HL-60/S4 (cell line): ENCODE data around the gene EIF3F.

Experiments used
- in situ Hi-C: fragments of 300-500 bp; cut with MboI; formaldehyde crosslinking; loops from 2 replicates; pipeline ENCODE4 v1.14.3; 2022; ENCODE audit warnings: low sequenced_read_pairs

Gene EIF3F

DNA sequence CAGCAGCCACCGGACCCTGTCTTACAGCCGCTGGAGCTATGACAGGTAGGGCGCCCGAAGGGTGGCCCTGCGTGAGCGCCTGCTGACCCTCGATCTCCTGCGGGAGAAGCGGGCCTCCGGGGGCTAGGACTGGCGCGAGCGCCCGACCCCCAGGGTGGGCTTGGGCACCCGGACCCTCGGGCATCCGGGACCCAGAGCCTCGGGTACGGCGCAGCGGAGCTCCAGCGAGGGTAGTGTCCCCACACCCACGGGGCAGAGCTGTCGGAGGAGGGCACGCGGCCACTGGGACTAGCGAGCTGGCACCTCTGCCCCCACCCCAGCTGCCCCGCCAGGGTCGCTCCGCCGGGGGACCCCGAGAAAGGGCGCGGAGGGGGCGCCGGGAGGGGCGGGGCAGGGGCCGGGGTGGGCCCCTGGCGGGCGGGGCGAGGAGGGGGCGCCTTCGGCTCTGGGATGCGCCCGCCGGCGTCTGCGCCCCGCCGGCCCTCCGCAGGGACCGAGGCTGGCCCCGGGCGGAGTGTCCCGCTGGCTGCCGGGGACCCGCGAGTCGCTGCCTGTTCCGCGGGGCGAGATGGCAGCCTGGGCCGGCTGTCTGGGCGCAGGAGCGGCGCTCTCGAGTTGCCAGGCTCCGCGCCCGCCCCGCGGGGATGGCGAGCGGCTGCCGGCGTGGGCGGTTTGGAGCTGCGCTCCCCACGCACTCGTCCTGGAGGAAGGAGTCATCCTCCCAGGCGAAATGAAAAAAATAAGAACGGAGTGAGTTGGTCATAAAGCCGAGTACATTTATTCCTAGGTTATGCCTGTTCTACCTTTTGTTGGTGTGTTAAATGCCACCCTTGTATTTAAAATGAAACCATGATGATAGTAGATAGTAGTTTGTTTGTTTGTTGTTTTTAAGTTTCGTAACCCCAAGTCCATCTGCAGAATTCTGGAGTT is 32.4 kb downstream of the EIF3F start:
- in situ Hi-C loops = no loop called here

DNA sequence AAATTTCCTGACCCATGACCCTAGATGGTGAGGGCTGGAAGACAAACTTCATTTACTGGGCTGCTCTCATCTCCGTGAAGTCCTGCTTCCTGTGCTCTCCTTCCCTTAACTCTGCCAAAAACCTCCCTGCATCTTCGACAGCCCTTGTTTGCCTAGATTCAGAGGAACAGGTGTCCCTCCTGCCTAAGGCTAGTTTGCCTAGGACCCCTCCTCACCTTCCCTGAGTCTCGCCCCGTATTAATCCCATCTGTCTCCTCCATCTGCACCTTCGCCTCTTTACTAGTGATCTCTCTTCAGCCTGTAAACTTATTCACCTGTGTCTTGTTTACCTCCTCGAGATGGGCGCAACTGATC is 33.1 kb downstream of the EIF3F start:
- in situ Hi-C loops = no loop called here

- in situ Hi-C loops = no loop called here
Observed at GRCh38 chr11:8021920-8022319, 34.8 kb downstream of the EIF3F start.

DNA sequence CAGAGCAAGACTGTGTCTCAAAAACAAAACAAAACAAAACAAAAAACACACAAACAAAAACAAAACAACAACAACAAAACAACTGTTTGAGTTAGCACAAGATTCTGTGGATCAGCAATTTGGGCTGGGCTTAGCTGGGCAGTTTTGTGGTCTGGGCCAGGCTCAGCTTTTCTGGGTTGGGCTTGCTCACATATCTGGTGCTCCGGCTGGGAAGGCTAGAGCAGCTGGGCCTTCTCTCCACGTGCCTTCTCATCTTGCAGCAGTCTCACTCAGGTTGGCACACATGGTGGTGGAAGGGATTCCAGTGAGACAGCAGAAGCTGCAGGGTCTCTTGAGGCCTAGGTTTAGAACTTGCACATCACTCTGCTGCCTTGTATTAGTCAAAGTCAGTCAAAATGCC is 35.7 kb downstream of the EIF3F start:
- in situ Hi-C loops = no loop called here

DNA sequence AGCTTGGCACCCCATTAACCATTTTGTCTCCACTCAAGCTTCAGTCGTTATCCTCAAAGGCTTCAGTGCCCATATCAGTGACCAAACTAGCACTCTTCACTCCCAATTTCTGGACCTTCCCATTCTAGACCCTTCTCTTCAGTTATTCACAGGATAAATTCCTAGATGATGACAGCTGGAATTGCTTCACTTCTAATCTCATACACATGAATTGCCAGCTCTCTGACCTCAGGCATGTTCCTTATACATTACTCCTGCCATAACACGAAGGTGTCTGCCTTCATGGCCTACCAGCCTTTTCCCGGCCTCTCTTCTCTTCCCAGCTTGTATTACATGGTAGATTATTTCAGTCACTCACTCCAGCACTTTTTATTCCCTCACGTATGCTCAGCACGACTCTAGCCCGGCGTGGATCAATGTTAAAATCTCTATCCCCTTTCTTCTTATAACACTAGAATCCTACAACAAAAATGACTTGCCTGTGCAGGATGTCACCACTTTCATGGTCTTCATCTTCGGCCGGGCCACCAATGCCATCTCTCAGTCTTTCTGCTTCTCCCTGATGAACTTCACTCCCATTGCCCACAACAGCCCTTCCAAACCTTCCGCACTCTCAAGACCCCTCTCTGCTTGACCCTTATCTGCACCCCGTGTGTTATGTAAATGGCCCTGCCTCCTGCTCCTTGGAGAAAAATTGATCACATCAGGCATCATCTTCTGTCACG is 36.9 kb downstream of the EIF3F start:
- in situ Hi-C loops = no loop called here

DNA sequence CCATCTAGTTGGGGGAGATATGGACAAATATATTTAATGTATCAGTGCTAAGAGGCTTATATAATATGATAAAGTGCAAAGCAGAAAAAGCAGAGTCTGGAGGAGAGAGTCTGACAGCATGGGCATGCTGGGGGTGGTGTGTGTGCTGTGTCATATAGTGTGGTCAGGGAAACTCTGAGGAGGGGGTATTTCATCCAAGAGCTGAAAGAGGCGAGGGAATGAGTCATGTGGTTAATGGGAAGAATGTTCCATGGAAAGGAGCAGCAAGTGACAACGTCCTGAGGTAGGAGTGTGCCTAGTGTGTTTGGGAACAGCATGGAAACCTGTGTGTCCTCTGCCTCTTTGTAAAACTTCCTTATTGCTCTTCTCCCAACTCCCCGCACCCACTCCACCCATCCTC is 38.0 kb downstream of the EIF3F start:
- in situ Hi-C loops = no loop called here

DNA sequence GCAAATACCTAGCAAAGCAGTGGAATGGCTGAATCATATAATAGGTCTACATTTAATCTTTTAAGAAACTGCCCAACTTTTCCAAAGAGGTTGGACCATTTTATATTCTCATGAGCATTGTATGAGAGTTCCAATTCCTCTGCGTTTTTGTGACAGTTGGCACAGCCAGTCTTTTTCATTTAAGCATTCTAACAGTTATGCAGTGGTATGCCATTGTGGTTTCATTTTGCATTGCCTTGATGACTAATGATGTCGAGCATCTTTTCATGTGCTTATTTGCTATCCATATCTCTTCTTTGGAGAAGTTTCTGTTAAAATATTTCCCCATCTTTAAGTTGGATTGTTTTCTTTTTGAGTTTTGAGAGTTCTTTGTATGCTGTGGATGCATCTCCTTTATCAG is 38.7 kb downstream of the EIF3F start:
- in situ Hi-C loops = no loop called here

DNA sequence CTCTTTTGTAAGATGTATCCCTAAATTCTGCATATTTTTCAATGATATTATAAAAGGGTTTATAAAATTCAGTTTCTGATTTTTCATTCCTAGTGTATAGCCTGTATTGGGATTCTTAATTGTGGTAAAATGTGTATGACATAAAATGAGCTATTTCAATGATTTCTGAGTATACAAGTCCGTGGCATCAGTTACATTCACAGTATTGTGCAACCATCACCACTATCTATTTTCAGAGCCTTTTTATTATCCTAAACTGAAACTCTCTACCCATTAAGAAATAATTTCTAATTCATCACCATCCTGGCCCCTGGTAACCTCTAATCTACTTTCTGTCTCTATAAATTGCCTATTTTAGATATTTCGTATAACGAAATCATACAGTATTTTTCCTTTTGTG is 39.8 kb downstream of the EIF3F start:
- in situ Hi-C loops = no loop called here

DNA sequence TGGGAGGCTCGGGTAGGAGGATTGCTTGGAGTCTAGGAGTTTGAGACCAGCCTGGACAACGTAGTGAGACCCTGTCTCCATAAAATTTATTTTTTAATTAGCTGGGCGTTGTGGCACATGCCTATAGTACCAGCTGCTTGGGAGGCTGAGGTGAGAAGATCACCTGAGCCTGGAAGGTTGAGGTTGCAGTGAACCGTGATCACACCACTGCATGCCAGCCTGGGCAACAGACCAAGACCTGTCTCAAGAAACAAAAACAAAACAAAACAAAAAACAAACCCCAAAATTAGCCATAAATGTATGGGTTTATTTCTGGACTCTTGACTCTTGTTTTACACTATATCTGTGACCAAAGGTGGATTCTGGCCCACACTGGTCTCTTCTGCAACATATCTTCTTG is 41.6 kb downstream of the EIF3F start:
- in situ Hi-C loops = no loop called here

DNA sequence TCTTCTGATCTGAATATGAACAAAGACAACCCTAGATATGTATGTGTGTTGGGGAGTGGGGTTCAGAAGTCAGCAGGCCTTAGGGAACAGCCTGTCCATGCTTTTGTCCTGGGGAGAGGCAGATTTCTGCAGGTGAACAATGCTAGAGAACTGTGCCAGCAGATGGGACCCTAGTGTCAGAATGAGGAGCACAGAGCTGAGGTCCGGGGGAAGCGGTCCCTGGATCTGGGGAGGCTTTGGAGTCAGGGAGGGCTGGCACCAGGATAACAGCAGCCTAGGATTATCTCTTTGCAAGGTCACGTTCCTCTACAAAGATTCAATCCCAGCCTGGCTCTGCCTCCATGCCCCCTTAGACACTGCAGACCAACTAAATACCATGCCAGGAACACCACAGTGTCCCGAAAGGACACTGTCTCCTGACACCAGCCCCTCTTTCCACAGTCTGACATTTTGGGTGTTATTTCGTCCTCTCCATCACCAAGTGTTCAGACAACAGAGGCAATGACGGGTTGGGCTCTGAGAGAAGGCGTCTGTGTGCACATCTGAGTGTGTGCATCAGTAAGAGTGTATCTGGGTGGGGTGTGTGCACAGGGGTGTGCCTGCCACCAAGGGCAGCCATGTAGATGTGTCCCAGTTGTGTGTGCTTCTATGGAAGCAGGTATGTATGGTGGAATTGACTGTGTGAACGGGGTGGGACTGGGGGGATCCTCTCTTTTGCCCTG is 43.5 kb downstream of the EIF3F start:
- in situ Hi-C loops = no loop called here

GRCh38 chr11:8031248-8032115 is 44.3 kb downstream of the EIF3F start:
- in situ Hi-C loops = no loop called here

DNA sequence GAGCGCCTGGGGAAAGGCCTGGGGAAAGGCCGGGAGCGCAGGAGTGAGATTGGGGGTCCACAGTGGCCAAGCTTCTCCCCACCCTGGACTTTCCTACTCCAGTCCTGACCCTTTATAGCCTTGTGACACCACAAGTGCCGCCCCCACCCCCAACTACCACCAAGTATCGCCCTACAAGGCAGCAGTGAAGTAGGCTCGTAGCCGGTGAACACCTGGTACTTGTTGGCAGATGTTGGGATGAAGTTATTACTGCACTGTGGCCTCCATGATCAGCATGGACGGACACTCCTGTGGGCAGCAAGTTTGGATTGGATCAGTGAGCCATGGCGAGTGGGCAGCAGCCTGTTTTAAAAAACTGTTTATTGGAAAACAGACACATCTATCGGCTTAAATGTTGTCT is 45.0 kb downstream of the EIF3F start:
- in situ Hi-C loops = no loop called here

GRCh38 chr11:8032576-8033304 is 45.6 kb downstream of the EIF3F start:
- in situ Hi-C loops = no loop called here

DNA sequence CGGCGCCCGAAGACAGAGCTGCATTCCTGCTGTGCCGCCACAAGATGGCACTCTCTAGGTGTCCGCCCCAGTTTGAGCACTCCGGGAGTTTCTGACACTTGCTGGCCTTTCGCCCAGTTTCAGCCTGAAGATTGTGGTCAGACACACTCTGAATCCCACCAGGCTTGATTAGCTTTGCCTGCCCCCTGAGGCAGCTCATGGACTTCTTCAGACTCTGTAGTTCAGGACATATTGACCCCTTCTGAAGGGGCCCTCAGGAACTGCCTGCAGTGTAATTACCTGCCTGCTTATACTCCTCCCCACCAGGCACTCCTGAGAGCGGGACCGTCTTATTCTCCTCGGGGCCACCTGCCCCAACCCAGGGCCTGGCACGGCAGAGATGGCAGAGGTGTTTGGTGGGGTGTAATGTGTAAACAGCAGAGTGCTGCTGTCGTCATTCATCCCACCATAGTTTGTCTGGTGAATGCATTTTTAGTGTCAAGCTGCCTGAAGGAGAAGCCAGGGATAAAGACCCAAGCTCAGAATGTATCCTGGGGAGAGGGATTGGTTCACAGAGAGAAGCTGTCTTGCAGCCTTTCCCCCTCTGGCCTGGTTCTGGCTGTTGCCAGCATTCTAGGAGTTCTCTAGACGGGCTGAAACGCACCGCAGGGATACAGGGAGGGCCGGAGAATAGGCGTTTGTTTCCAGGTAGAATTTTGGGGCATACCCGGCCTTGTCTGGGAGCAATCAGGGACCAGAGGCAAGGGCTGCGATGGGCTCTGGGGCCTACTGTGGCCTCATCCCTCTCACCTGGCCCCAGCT is 46.4 kb downstream of the EIF3F start:
- in situ Hi-C loops = no loop called here

- in situ Hi-C loops = no loop called here
Observed at GRCh38 chr11:8034106-8034585, 47.0 kb downstream of the EIF3F start.

GRCh38 chr11:8034604-8035190 is 47.6 kb downstream of the EIF3F start:
- in situ Hi-C loops = no loop called here

DNA sequence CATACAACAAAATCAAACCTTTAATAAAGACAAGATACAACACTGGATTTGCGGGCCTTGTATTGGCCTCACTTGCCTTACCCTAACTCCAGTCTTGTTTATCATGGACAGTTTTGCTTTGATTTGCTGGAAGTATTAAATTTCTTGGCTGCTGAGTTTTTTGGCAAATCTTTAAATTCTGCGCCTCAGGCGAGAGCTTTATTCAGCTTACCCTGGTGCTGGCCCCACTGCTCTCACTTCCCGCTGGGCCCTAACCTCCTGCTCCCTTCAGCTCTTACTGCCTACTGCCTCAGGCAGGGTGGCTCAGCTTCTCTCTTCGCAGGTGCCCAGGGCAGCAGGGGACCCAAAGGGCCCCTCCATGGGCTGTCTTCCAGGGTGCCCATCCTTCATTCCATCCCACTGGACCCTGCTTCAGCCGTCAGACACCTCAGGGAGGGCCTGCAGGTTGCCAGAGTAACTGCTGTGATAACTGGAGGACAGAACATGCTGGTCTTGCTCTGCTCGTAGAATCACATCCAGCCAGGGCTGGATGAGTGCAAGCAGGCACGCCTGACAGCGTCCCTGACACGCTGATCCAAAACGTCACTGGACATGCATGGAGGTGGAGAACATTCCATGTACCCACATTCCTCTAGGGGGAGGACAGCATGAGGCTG is 48.2 kb downstream of the EIF3F start:
- in situ Hi-C loops = no loop called here
